Measurements from ENCODE around the gene SNAPC4.

- TF ChIP-seq CTCF (IDR thresholded peaks at IDR 0.05 in 2 of 3, conservative IDR thresholded peaks at IDR 0.05 in 1 of 3; ENCODE audit: insufficient read depth in 2 of 3, low read depth in 1 of 3, low read length in 3 of 3) (no peak), CEBPB (tag; IDR thresholded peaks at IDR 0.05) (no peak), FOXJ3 (CRISPR knock-in tag; IDR thresholded peaks at IDR 0.05) (no peak), SRSF3 (IDR thresholded peaks at IDR 0.05; ENCODE audit: insufficient read depth, low read length) (no peak), ZNF609 (CRISPR knock-in tag; IDR thresholded peaks at IDR 0.05; ENCODE audit: borderline replicate concordance) (no peak), SMC3 (conservative IDR thresholded peaks at IDR 0.05; ENCODE audit: insufficient read depth, low read depth, low read length) (no peak), USF2 (CRISPR knock-in tag; IDR thresholded peaks at IDR 0.05) (no peak), POLR3G (IDR thresholded peaks at IDR 0.05; ENCODE audit: extremely low read depth, insufficient read length, insufficient replicate concordance) (no peak)
These were observed 21.6 kb downstream of the SNAPC4 start for GRCh38 chr9:136378170-136379002.
